HepG2 (cell line): Measurements from ENCODE around the gene MAP3K5.

Experiments
- BCL6 ChIP-seq: IDR thresholded peaks from 2 replicates; pipeline ENCODE4 v1.6.1; 2016; ENCODE audit warnings: missing genetic modification reagents, missing compliant biosample characterization
- BCLAF1 ChIP-seq: fragments of 450-650 bp; IDR thresholded peaks from 2 replicates; pipeline ENCODE4 v1.6.1; 2017; ENCODE audit warnings: mild to moderate bottlenecking
- CENPX ChIP-seq: sonication (generic); formaldehyde crosslinking; IDR thresholded peaks from 2 replicates; pipeline ENCODE4 v1.9.0; 2021; ENCODE audit warnings: mild to moderate bottlenecking, missing genetic modification reagents, moderate library complexity
- CTCF ChIP-seq: sonication (generic); formaldehyde crosslinking; IDR thresholded peaks from 2 replicates; pipeline ENCODE4 v1.5.0; 2020; ENCODE audit warnings: mild to moderate bottlenecking, missing genetic modification reagents, moderate library complexity
- GABPA ChIP-seq, 2 experiments: IDR thresholded peaks; 2 replicates each; pipeline ENCODE4 v1.6.1; 2011 to 2016; ENCODE audit warnings: low read depth in 2 of 2, low read length in 1 of 2, missing biosample characterization in 1 of 2, missing genetic modification characterization in 1 of 2
- HCFC1 ChIP-seq: fragments of 150-350 bp; IDR thresholded peaks from 2 replicates; pipeline ENCODE4 v1.6.1; 2014; ENCODE audit warnings: low read depth, low read length
- IRF1 ChIP-seq: sonication (generic); formaldehyde crosslinking; IDR thresholded peaks from 2 replicates; pipeline ENCODE4 v1.4.0; 2020; ENCODE audit warnings: low read depth, mild to moderate bottlenecking, missing genetic modification reagents
- IRF2 ChIP-seq: IDR thresholded peaks from 2 replicates; pipeline ENCODE4 v1.6.1; 2018; ENCODE audit warnings: missing genetic modification reagents, missing compliant biosample characterization
- MAX ChIP-seq: IDR thresholded peaks from 2 replicates; pipeline ENCODE4 v1.6.1; 2012; ENCODE audit warnings: inconsistent platforms
- RBM39 ChIP-seq: fragments of 200-400 bp; formaldehyde crosslinking; IDR thresholded peaks from one replicate; pipeline ENCODE4 v1.6.1; 2018; ENCODE audit warnings: antibody characterized with exemption, mild to moderate bottlenecking, low read depth, low read length; ENCODE audit not compliant: poor library complexity, severe bottlenecking
- SIN3A ChIP-seq: IDR thresholded peaks from 2 replicates; pipeline ENCODE4 v1.6.1; 2011; ENCODE audit warnings: low read depth, mild to moderate bottlenecking, control low read depth, low read length, borderline replicate concordance
- SOX6 ChIP-seq, 2 experiments: fragments of 450-650 bp in 1 of 2; sonication (generic) in 1 of 2; formaldehyde crosslinking in 1 of 2; IDR thresholded peaks; 2 replicates each; pipeline versions ENCODE4 v1.4.0 to v1.6.1; 2017 to 2020; ENCODE audit warnings: antibody characterized with exemption in 1 of 2, mild to moderate bottlenecking in 1 of 2, missing genetic modification reagents in 1 of 2

GRCh38 chr6:136816656-136817055 lies 24.4 kb upstream of the MAP3K5 start:
- no peak for TF ChIP-seq RBM39
- TF ChIP-seq BCLAF1: no peak
- no peak for TF ChIP-seq CTCF (CRISPR knock-in tag)
- no peak for TF ChIP-seq GABPA (IDR thresholded peaks at IDR 0.05; ENCODE audit: low read depth, low read length)
- TF ChIP-seq GABPA (CRISPR knock-in tag; IDR thresholded peaks at IDR 0.05; ENCODE audit: low read depth): no peak
- TF ChIP-seq CENPX (CRISPR knock-in tag): no peak
- no peak for TF ChIP-seq MAX
- TF ChIP-seq HCFC1: no peak
- TF ChIP-seq SOX6 (IDR thresholded peaks at IDR 0.05): no peak
- no peak for TF ChIP-seq SOX6 (CRISPR knock-in tag; IDR thresholded peaks at IDR 0.05)
- no peak for TF ChIP-seq IRF2 (CRISPR knock-in tag)
- no peak for TF ChIP-seq SIN3A
- no peak for TF ChIP-seq BCL6 (CRISPR knock-in tag)
- no peak for TF ChIP-seq IRF1
